GM23248 (cell line): ENCODE measurements around the gene GPR162. TPM values are rescaled to one million over a fixed set of nuclear protein-coding genes. Genes with fewer than 3 reads are reported as not detected.

Experiments
- DNase-seq: peaks from one replicate; pipeline ENCODE4 v3.0.0-alpha.2; 2015
- H2AFZ ChIP-seq: fragments of 200-600 bp; sonication (generic); 2 replicates; pipeline ENCODE4 v1.6.1; 2016; ENCODE audit warnings: antibody characterized with exemption
- H3F3A ChIP-seq: fragments of 200-600 bp; sonication (generic); 2 replicates; pipeline ENCODE4 v1.6.1; 2016; ENCODE audit warnings: mild to moderate bottlenecking, antibody characterized with exemption, mixed run types; ENCODE audit not compliant: insufficient read depth
- H3K27ac ChIP-seq: fragments of 200-600 bp; sonication (generic); 2 replicates; pipeline ENCODE4 v1.5.1; 2016; ENCODE audit warnings: mild to moderate bottlenecking
- H3K27me3 ChIP-seq: fragments of 200-600 bp; sonication (generic); replicated peaks from 2 replicates; pipeline ENCODE4 v1.6.1; 2016; ENCODE audit warnings: mild to moderate bottlenecking; ENCODE audit not compliant: insufficient read depth
- H3K36me3 ChIP-seq: fragments of 200-600 bp; sonication (generic); 2 replicates; pipeline ENCODE4 v1.6.1; 2016; ENCODE audit warnings: low read depth, mild to moderate bottlenecking
- H3K4me1 ChIP-seq: fragments of 200-600 bp; sonication (generic); 2 replicates; pipeline ENCODE4 v1.6.1; 2016; ENCODE audit warnings: mild to moderate bottlenecking; ENCODE audit not compliant: insufficient read depth
- H3K4me2 ChIP-seq: fragments of 200-600 bp; sonication (generic); one replicate; pipeline ENCODE4 v1.6.1; 2016; ENCODE audit warnings: mild to moderate bottlenecking; ENCODE audit not compliant: unreplicated experiment
- H3K4me3 ChIP-seq: fragments of 200-600 bp; sonication (generic); 2 replicates; pipeline ENCODE4 v1.5.1; 2016; ENCODE audit warnings: mild to moderate bottlenecking
- H3K79me2 ChIP-seq: fragments of 200-600 bp; sonication (generic); 2 replicates; pipeline ENCODE4 v1.6.1; 2016; ENCODE audit warnings: mild to moderate bottlenecking; ENCODE audit not compliant: insufficient read depth
- H3K9ac ChIP-seq: fragments of 200-600 bp; sonication (generic); 2 replicates; pipeline ENCODE4 v1.6.1; 2016; ENCODE audit warnings: mild to moderate bottlenecking
- H3K9me2 ChIP-seq: fragments of 200-600 bp; sonication (generic); 2 replicates; pipeline ENCODE4 v1.6.1; 2016; ENCODE audit warnings: mixed run types, mild to moderate bottlenecking, moderate library complexity; ENCODE audit not compliant: insufficient read depth
- H3K9me3 ChIP-seq: fragments of 200-600 bp; sonication (generic); one replicate; pipeline ENCODE4 v1.6.1; 2017; ENCODE audit warnings: low read depth
- H4K20me1 ChIP-seq: fragments of 200-600 bp; sonication (generic); 2 replicates; pipeline ENCODE4 v1.6.0; 2016; ENCODE audit not compliant: insufficient read depth
- EZH2 ChIP-seq: fragments of 200-600 bp; sonication (generic); IDR thresholded peaks from 2 replicates; pipeline ENCODE4 v1.6.1; 2018; ENCODE audit warnings: antibody characterized with exemption, mild to moderate bottlenecking; ENCODE audit not compliant: insufficient read depth, poor library complexity, severe bottlenecking
- EZH2phosphoT487 ChIP-seq: fragments of 200-600 bp; sonication (generic); IDR thresholded peaks from 2 replicates; pipeline ENCODE4 v1.6.1; 2018; ENCODE audit warnings: antibody characterized with exemption, moderate library complexity, mild to moderate bottlenecking, low read depth; ENCODE audit not compliant: insufficient read depth
- WGBS, 2 experiments: methylation state at CpG; one replicate each; pipeline ENCODE4 v1.1.6; 2015 to 2017; ENCODE audit warnings: low lambda C conversion rate in 2 of 2, low coverage in 1 of 2; ENCODE audit errors: missing lambda C conversion rate in 2 of 2; 5-methylcytosine and 5-hydroxymethylcytosine counted together
- in situ Hi-C: fragments of 300-500 bp; cut with MboI; formaldehyde crosslinking; loops from 2 replicates; pipeline ENCODE4 v1.15.0; 2020
- polyA plus RNA-seq: library from polyadenylated mRNA; unstranded; fragments of >200 nt; fragmentation: Nextera tagmentation; extraction: Ambion mirVana; gene quantifications from 2 replicates; pipeline ENCODE4 v1.2.1, GENCODE V29; 2016
- total RNA-seq: library from RNA; depleted of rRNA; stranded (reverse); fragments of >200 nt; shearing (Covaris generic); gene quantifications from 2 replicates; pipeline ENCODE4 v1.2.3, GENCODE V29; 2014

GPR162 gene
- total and polyA plus RNA-seq, 2 experiments from 2014 or later, result 0.21 to 2.8 TPM

- Histone ChIP-seq H3K4me1 (peaks cover 9% of the 10 kb centered on the region), H3K9me3 (no peaks in the 10 kb centered on the region), H3K36me3 (peaks cover 7% of the 10 kb centered on the region; the same call in 1 of the 2 replicates), H3K27ac (no peak overlapping the region), H3K4me2 (no peak overlapping the region), H3K4me3 (no peak overlapping the region), H2AFZ (no peak overlapping the region), H3K9ac (no peak overlapping the region), H3F3A (peaks cover 18% of the 10 kb centered on the region), H3K9me2 (no peaks in the 10 kb centered on the region), H3K27me3 (no peaks in the 10 kb centered on the region), H4K20me1 (peaks cover 9% of the 10 kb centered on the region; the same call in 1 of the 2 replicates), H3K79me2 (peaks cover 14% of the 10 kb centered on the region)
- DNase-seq, result no peak
- 74 to 84% methylated on average over 25 to 59 of the region's 60 CpGs for WGBS, 2 experiments
- TF ChIP-seq EZH2phosphoT487 (no peak), EZH2 (no peak)
- in situ Hi-C loops, result no loop called here
Measured at GRCh38 chr12:6773590-6774351, 47.9 kb upstream of the GPR162 start.

- H3K4me2 ChIP-seq, result no peak overlapping the region
- 0 out of 2 replicates have a peak, but pooled peaks cover 5% of the 10 kb centered on the region for H4K20me1 ChIP-seq
- peaks cover 18% of the 10 kb centered on the region for H3F3A ChIP-seq
- H3K79me2 ChIP-seq, result peaks cover 6% of the 10 kb centered on the region
- no peak overlapping the region for H3K27ac ChIP-seq
- H3K4me3 ChIP-seq, result no peak overlapping the region
- H2AFZ ChIP-seq, result no peak overlapping the region
- TF ChIP-seq EZH2, result no peak
- no peak for TF ChIP-seq EZH2phosphoT487
- no peak overlapping the region for H3K9ac ChIP-seq
- DNase-seq, result no peak
- H3K36me3 ChIP-seq, result peaks cover 7% of the 10 kb centered on the region; the same call in 1 of the 2 replicates
- no peaks in the 10 kb centered on the region for H3K27me3 ChIP-seq
- in situ Hi-C loops, result no loop called here
- H3K9me3 ChIP-seq, result no peaks in the 10 kb centered on the region
- H3K4me1 ChIP-seq, result peaks cover 6% of the 10 kb centered on the region
- no peaks in the 10 kb centered on the region for H3K9me2 ChIP-seq
- 92% methylated on average over 15 of the region's 15 CpGs for WGBS, 2 experiments
Measured at GRCh38 chr12:6774499-6775062, 47.0 kb upstream of the GPR162 start.

DNA sequence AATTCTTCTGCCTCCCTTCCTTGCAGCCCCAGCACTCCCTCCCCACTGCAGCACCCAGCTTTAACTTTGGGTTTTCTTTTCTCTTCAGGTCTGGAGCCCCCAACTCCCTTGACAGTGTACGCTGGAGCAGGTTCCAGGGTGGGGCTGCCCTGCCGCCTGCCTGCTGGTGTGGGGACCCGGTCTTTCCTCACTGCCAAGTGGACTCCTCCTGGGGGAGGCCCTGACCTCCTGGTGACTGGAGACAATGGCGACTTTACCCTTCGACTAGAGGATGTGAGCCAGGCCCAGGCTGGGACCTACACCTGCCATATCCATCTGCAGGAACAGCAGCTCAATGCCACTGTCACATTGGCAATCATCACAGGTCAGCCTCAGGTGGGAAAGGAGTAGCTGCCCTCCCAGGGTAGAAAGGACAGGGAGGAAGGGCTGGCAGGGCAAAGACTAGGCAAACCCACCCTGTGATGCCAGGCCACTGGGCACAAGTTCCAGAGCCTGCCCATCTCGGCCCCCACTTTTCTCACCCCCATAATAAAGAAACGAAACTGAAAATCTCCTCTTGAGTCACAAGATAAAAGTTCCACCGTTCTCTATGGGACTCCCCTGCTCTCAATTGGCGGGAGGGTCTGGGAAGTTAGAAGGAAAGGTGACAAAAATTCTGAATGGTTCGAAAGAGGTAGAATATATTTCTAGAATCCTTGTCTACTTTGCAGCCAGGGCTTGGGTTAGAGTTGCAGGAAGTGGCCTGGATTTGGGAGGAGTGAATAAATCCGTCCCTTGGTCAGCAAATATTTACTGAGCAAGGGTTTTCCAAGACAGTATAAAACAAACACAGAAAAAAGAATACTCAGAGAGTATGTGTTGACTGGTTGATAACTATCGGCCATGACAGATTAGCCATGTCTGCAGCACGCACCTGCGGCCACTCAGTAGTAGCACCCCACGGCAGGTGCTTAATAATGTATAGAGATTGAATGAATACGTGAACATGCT is 46.1 kb upstream of the GPR162 start:
- Histone ChIP-seq H4K20me1 (no peaks in the 10 kb centered on the region), H2AFZ (no peak overlapping the region), H3K4me2 (no peak overlapping the region), H3K9me3 (no peaks in the 10 kb centered on the region), H3K36me3 (peaks cover 7% of the 10 kb centered on the region; the same call in 1 of the 2 replicates), H3K9ac (no peak overlapping the region), H3K4me1 (peaks cover 6% of the 10 kb centered on the region), H3K79me2 (no peaks in the 10 kb centered on the region), H3K4me3 (no peak overlapping the region), H3F3A (peaks cover 18% of the 10 kb centered on the region), H3K27me3 (no peaks in the 10 kb centered on the region), H3K9me2 (no peaks in the 10 kb centered on the region), H3K27ac (no peak overlapping the region)
- no peak for DNase-seq
- no peak for TF ChIP-seq EZH2
- TF ChIP-seq EZH2phosphoT487, result no peak
- in situ Hi-C loops, result no loop called here
- 91 to 95% methylated on average over 16 of the region's 16 CpGs for WGBS, 2 experiments

- WGBS, 2 experiments, result 95 to 96% methylated on average over 5 of the region's 5 CpGs
- H3K9ac ChIP-seq, result no peak overlapping the region
- no peaks in the 10 kb centered on the region for H3K36me3 ChIP-seq
- H3K9me3 ChIP-seq, result no peaks in the 10 kb centered on the region
- no peak overlapping the region for H3K4me3 ChIP-seq
- no peak overlapping the region for H3K27ac ChIP-seq
- no peak overlapping the region for H2AFZ ChIP-seq
- H3F3A ChIP-seq, result peaks cover 3% of the 10 kb centered on the region; the same call in 1 of the 2 replicates
- no peaks in the 10 kb centered on the region for H4K20me1 ChIP-seq
- no peaks in the 10 kb centered on the region for H3K9me2 ChIP-seq
- no peak overlapping the region for H3K4me2 ChIP-seq
- TF ChIP-seq EZH2phosphoT487 (no peak), EZH2 (no peak)
- peaks cover 6% of the 10 kb centered on the region for H3K4me1 ChIP-seq
- H3K27me3 ChIP-seq, result no peaks in the 10 kb centered on the region
- no peaks in the 10 kb centered on the region for H3K79me2 ChIP-seq
- DNase-seq, result no peak
- in situ Hi-C loops, result no loop called here
Measured at GRCh38 chr12:6777386-6777785, 44.2 kb upstream of the GPR162 start.
